ENCODE data around the gene NR3C2. TPM values are rescaled to one million over a fixed set of nuclear protein-coding genes. Genes with fewer than 3 reads are reported as not detected.
"Not testable (repeated sequence)": the region's sequence is repeated elsewhere in the genome, so short reads cannot be mapped to it uniquely, and the experiment has no call there.

NR3C2 gene
- polyA plus RNA-seq, 2 donors: 0.57 to 0.67 TPM

DNA sequence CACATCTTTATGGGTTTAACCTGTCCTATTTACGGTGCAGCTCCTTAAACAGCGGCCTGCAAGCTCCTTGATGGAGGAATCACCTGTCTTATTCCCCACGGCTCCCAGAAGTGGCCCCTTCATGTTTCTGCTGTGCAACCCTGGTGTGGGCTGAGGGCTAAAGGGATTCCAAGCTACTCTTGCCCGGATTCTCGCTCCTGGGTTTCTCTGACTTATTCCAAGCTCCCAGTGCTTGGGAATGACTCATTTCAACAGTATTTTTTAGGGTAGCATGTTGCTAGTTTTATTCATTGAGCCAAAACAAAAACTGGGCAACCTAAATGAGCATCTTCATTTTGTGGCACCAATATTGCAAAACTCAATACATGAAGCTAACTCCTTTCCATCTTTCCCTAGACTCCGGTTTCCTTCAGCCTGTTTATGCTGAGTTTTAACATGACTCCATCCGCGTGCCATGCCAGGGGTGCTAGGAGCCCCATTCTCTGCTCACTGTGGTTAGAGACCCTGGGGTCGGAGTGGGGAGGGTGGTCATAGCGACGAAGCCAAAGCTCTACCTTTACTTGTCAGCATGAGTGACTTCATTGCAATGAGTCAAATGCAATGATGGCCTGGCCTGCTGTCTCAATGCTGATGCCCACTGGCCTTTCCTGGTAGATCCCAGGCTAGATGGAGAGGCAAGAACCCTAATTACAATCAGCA, 349.7 kb downstream of the NR3C2 start:
- Histone ChIP-seq H3K27me3 (ENCODE audit: control insufficient read depth in 1 of 2, insufficient read depth in 2 of 2, low read length in 2 of 2) (no peaks in the 10 kb centered on the region), H3K4me1 (ENCODE audit: control insufficient read depth in 2 of 2, insufficient read depth in 2 of 2, low read length in 1 of 2) (no peaks in the 10 kb centered on the region), H3K9me3 (ENCODE audit: control insufficient read depth in 2 of 2, insufficient read depth in 1 of 2, low read depth in 1 of 2, low read length in 1 of 2) (no peaks in the 10 kb centered on the region), H3K4me3 (ENCODE audit: low read depth in 1 of 2, low read length in 2 of 2) (no peak overlapping the region), H3K36me3 (ENCODE audit: control insufficient read depth in 2 of 2, insufficient read depth in 2 of 2, low read length in 1 of 2) (peaks cover 0 to 2% of the 10 kb centered on the region in 2 donors), H3K27ac (ENCODE audit: low read depth in 2 of 2, low read length in 1 of 2) (no peak overlapping the region)
- WGBS, 2 donors: 96 to 97% methylated on average over 11 of the region's 11 CpGs

DNA sequence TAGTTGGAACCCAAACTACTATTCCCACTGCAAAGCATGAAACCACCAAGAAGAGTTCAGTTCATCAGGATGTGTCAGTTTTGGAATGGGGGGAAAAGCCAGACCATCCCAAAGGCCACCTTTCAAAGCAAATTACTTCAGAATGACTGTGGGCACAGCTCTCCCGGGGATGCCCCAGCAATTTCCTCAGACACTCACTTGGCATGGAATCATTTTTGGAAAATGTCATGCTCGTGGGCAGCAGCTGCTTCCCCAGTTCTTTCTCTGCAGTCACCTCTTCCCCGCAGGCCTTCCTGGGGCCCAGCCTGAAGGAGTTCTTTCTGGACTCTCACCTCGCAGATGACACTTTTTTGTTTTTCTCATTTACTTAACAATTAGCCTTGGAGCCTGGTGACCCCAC, 350.3 kb downstream of the NR3C2 start:
- H3K36me3 ChIP-seq (ENCODE audit: control insufficient read depth in 2 of 2, insufficient read depth in 2 of 2, low read length in 1 of 2): peaks cover 0 to 2% of the 10 kb centered on the region in 2 donors
- H3K4me1 ChIP-seq (ENCODE audit: control insufficient read depth in 2 of 2, insufficient read depth in 2 of 2, low read length in 1 of 2): no peaks in the 10 kb centered on the region
- WGBS, 2 donors: 86 to 90% methylated on average over 4 of the region's 4 CpGs
- H3K9me3 ChIP-seq (ENCODE audit: control insufficient read depth in 2 of 2, insufficient read depth in 1 of 2, low read depth in 1 of 2, low read length in 1 of 2): no peaks in the 10 kb centered on the region
- H3K27ac ChIP-seq (ENCODE audit: low read depth in 2 of 2, low read length in 1 of 2): no peak overlapping the region
- no peak overlapping the region for H3K4me3 ChIP-seq (ENCODE audit: low read depth in 1 of 2, low read length in 2 of 2)
- no peaks in the 10 kb centered on the region for H3K27me3 ChIP-seq (ENCODE audit: control insufficient read depth in 1 of 2, insufficient read depth in 2 of 2, low read length in 2 of 2)

DNA sequence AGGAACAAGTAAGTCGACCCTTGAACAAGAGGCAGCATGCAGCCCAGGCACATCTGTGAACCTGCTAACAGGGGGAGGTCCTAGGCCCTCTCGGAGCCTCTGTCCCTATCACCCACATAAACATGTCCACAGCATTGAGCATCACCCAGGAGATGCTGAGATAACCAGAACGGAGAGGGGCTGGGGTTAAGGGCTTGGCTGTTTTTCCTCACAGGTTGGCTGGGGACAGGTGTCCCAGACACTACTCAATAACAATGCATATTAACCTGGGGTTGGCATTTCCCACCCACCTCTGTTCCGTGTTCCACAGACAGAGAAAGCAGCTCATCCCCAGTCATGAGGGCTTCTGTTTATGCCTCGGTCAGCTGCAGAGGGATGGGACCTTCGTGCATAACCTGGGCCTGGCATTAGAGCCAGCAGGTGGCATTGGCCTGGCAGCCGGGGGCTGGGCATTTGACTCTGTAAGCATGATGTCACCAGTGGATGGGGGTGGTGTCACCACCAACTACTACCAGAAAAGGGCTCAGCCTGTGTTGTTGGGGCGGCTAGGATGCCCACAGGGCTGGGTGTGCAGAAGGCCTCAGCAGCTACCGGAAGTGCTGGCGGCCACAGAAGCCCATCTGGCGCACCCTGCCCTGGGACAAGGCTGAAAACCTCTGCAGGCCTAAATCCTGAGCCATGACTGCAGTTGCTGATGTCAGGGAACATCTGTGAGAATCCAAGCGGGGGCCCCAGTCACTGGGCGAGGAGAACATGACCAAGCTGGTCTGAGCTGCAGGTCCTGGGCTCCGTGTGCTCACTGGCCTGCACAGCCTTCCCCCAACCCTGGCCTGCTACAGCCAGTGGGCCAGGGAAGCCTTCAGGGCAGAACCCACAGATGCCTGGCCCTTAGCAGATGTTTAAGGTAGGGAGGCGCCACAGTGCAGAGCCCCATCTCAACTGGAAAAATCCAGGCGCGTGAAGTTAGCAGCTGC, 351.4 kb downstream of the NR3C2 start:
- Histone ChIP-seq H3K27ac (ENCODE audit: low read depth in 2 of 2, low read length in 1 of 2) (no peak overlapping the region), H3K27me3 (ENCODE audit: control insufficient read depth in 1 of 2, insufficient read depth in 2 of 2, low read length in 2 of 2) (no peaks in the 10 kb centered on the region), H3K36me3 (ENCODE audit: control insufficient read depth in 2 of 2, insufficient read depth in 2 of 2, low read length in 1 of 2) (peaks cover 0 to 2% of the 10 kb centered on the region in 2 donors), H3K4me3 (ENCODE audit: low read depth in 1 of 2, low read length in 2 of 2) (no peak overlapping the region), H3K4me1 (ENCODE audit: control insufficient read depth in 2 of 2, insufficient read depth in 2 of 2, low read length in 1 of 2) (no peaks in the 10 kb centered on the region), H3K9me3 (ENCODE audit: control insufficient read depth in 2 of 2, insufficient read depth in 1 of 2, low read depth in 1 of 2, low read length in 1 of 2) (no peaks in the 10 kb centered on the region)
- WGBS, 2 donors: 90 to 92% methylated on average over 17 of the region's 17 CpGs

DNA sequence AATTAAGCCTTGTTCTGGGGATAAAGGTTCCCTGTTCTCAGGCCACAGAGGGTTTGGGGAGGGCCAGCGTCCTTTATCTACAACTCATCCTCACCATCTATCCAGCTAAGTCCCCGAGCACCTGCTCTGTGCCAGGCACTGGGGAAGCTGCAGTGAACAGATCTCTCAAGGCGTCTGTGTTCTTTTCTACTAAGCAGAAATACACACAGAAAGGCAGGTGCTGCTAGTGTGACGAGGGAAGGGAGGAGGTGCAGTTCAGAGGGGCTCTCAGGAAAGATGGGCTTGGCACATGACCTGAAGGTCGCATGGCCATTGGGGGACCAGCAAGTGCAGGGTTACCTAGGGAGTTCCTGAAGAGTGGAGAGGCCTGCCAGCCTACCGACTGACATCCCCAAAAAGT, 352.2 kb downstream of the NR3C2 start:
- no peaks in the 10 kb centered on the region for H3K36me3 ChIP-seq (ENCODE audit: control insufficient read depth in 2 of 2, insufficient read depth in 2 of 2, low read length in 1 of 2)
- no peaks in the 10 kb centered on the region for H3K9me3 ChIP-seq (ENCODE audit: control insufficient read depth in 2 of 2, insufficient read depth in 1 of 2, low read depth in 1 of 2, low read length in 1 of 2)
- H3K4me1 ChIP-seq (ENCODE audit: control insufficient read depth in 2 of 2, insufficient read depth in 2 of 2, low read length in 1 of 2): no peaks in the 10 kb centered on the region
- 94 to 96% methylated on average over 6 of the region's 6 CpGs for WGBS, 2 donors
- no peaks in the 10 kb centered on the region for H3K27me3 ChIP-seq (ENCODE audit: control insufficient read depth in 1 of 2, insufficient read depth in 2 of 2, low read length in 2 of 2)
- H3K27ac ChIP-seq (ENCODE audit: low read depth in 2 of 2, low read length in 1 of 2): no peak overlapping the region
- H3K4me3 ChIP-seq (ENCODE audit: low read depth in 1 of 2, low read length in 2 of 2): no peak overlapping the region

DNA sequence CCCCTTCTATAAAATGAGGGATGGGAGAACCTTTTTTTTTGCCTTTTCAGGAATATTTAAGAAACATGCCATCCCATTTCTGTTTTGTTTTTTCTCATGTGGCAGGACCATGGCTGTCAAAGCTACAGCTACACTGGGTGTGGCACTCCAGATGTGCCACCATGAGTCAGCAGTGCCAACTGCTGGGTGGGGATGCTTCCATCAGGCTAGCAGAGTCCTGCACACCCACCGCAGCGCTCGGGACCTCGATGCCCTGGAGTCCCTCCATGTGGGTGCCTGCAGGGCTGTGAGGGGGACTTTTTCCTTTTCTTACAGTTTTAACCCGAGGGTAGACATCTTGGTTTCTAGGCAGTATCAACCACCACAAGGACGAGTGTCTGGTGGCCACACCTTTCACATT, 352.6 kb downstream of the NR3C2 start:
- Histone ChIP-seq H3K36me3 (ENCODE audit: control insufficient read depth in 2 of 2, insufficient read depth in 2 of 2, low read length in 1 of 2) (no peaks in the 10 kb centered on the region), H3K27me3 (ENCODE audit: control insufficient read depth in 1 of 2, insufficient read depth in 2 of 2, low read length in 2 of 2) (no peaks in the 10 kb centered on the region), H3K4me1 (ENCODE audit: control insufficient read depth in 2 of 2, insufficient read depth in 2 of 2, low read length in 1 of 2) (no peaks in the 10 kb centered on the region), H3K4me3 (ENCODE audit: low read depth in 1 of 2, low read length in 2 of 2) (no peak overlapping the region), H3K9me3 (ENCODE audit: control insufficient read depth in 2 of 2, insufficient read depth in 1 of 2, low read depth in 1 of 2, low read length in 1 of 2) (no peaks in the 10 kb centered on the region), H3K27ac (ENCODE audit: low read depth in 2 of 2, low read length in 1 of 2) (no peak overlapping the region)
- WGBS, 2 donors: 88 to 90% methylated on average over 6 of the region's 6 CpGs

DNA sequence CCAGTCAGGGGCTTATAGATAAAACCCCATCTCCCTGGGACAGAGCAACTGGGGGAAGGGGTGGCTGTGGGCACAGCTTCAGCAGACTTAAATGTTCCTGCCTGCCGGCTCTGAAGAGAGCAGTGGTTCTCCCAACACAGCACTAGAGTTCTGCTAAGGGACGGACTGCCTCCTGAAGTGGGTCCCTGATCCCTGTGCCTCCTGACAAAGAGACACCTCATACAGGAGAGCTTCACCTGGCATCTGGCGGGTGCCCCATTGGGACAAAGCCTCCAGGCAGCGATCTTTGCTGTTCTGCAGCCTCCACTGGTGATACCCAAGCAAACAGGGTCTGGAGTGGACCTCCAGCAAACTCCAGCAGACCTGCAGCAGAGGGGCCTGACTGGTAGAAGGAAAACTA, 359.1 kb downstream of the NR3C2 start:
- 97% methylated on average over 4 of the region's 4 CpGs for WGBS, 2 donors
- not testable (repeated sequence) for H3K4me1 ChIP-seq (ENCODE audit: control insufficient read depth in 2 of 2, insufficient read depth in 2 of 2, low read length in 1 of 2); H3K27ac ChIP-seq (ENCODE audit: low read depth in 2 of 2, low read length in 1 of 2); H3K4me3 ChIP-seq (ENCODE audit: low read depth in 1 of 2, low read length in 2 of 2); H3K27me3 ChIP-seq (ENCODE audit: control insufficient read depth in 1 of 2, insufficient read depth in 2 of 2, low read length in 2 of 2); H3K9me3 ChIP-seq (ENCODE audit: control insufficient read depth in 2 of 2, insufficient read depth in 1 of 2, low read depth in 1 of 2, low read length in 1 of 2); H3K36me3 ChIP-seq (ENCODE audit: control insufficient read depth in 2 of 2, insufficient read depth in 2 of 2, low read length in 1 of 2)

DNA sequence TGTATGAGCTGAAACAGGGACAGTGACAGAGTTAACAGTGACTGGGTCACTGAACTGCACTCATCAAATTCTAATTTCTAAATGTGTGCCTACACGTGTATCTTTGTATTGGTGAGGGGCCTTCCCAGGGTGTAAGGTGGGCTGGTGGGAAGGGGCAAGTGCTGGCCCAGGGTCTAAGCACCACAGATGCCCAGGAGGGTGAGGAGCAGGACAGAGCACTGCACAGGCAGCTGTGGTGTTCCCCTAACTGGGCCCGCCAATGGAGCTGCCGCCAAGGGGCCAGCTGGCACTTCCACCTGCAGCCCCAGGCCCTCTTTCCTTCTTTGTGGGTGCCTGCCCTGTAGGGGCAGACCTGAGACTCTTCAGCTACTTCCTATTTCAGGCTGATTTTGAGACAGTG, 360.5 kb downstream of the NR3C2 start:
- 88 to 92% methylated on average over 3 of the region's 3 CpGs for WGBS, 2 donors
- H3K9me3 ChIP-seq (ENCODE audit: control insufficient read depth in 2 of 2, insufficient read depth in 1 of 2, low read depth in 1 of 2, low read length in 1 of 2): no peaks in the 10 kb centered on the region
- H3K27me3 ChIP-seq (ENCODE audit: control insufficient read depth in 1 of 2, insufficient read depth in 2 of 2, low read length in 2 of 2): no peaks in the 10 kb centered on the region
- no peaks in the 10 kb centered on the region for H3K4me1 ChIP-seq (ENCODE audit: control insufficient read depth in 2 of 2, insufficient read depth in 2 of 2, low read length in 1 of 2)
- no peak overlapping the region for H3K27ac ChIP-seq (ENCODE audit: low read depth in 2 of 2, low read length in 1 of 2)
- no peak overlapping the region for H3K4me3 ChIP-seq (ENCODE audit: low read depth in 1 of 2, low read length in 2 of 2)
- peaks cover 0 to 10% of the 10 kb centered on the region in 2 donors for H3K36me3 ChIP-seq (ENCODE audit: control insufficient read depth in 2 of 2, insufficient read depth in 2 of 2, low read length in 1 of 2)

DNA sequence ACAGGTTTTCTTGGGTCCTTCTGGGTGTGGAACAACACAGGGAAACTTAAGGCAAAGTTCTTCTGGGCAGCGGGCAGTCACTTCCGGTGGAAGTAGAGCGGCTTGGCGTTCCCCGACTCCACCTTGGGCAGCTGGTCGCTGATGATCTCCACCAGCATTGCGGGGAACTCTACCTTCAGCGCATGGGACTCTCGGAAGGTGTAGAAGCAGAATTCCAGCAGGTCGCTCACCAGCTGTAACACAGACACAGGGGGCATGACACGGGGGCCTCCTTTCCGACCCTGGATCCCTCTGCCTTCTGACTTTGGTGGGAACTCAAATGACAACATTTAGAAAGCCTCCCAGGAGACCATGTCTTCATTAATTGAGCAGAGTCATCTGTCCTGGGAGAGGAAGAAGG, 360.9 kb downstream of the NR3C2 start:
- Histone ChIP-seq H3K4me1 (ENCODE audit: control insufficient read depth in 2 of 2, insufficient read depth in 2 of 2, low read length in 1 of 2) (no peaks in the 10 kb centered on the region), H3K27ac (ENCODE audit: low read depth in 2 of 2, low read length in 1 of 2) (no peak overlapping the region), H3K27me3 (ENCODE audit: control insufficient read depth in 1 of 2, insufficient read depth in 2 of 2, low read length in 2 of 2) (no peaks in the 10 kb centered on the region), H3K9me3 (ENCODE audit: control insufficient read depth in 2 of 2, insufficient read depth in 1 of 2, low read depth in 1 of 2, low read length in 1 of 2) (no peaks in the 10 kb centered on the region), H3K36me3 (ENCODE audit: control insufficient read depth in 2 of 2, insufficient read depth in 2 of 2, low read length in 1 of 2) (peaks cover 0 to 13% of the 10 kb centered on the region in 2 donors), H3K4me3 (ENCODE audit: low read depth in 1 of 2, low read length in 2 of 2) (no peak overlapping the region)
- 98% methylated on average over 12 of the region's 12 CpGs for WGBS, 2 donors

DNA sequence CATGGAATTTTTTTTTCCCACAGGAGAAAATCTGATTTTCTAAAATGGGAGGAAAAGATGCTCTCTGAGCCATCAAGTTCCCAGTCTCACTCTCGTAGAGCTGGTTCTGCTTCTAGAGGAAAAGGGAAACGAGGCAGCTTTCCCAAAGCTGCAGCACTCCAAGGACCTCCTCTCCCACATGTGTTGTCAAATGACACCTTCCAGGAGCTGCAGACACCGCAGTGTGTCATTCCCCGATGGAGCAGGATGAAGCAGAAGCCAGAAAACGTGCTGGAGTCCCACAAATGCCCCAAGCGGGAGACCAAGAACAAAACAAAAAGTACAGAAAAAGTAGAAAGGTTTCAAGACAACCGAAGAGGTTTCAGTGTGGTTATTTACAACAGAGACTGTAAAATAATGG, 362.3 kb downstream of the NR3C2 start:
- no peaks in the 10 kb centered on the region for H3K27me3 ChIP-seq (ENCODE audit: control insufficient read depth in 1 of 2, insufficient read depth in 2 of 2, low read length in 2 of 2)
- WGBS, 2 donors: 89 to 90% methylated on average over 7 of the region's 7 CpGs
- H3K36me3 ChIP-seq (ENCODE audit: control insufficient read depth in 2 of 2, insufficient read depth in 2 of 2, low read length in 1 of 2): peaks cover 1 to 18% of the 10 kb centered on the region in 2 donors
- no peak overlapping the region for H3K4me3 ChIP-seq (ENCODE audit: low read depth in 1 of 2, low read length in 2 of 2)
- H3K9me3 ChIP-seq (ENCODE audit: control insufficient read depth in 2 of 2, insufficient read depth in 1 of 2, low read depth in 1 of 2, low read length in 1 of 2): peaks cover 1 to 5% of the 10 kb centered on the region in 2 donors
- no peak overlapping the region for H3K27ac ChIP-seq (ENCODE audit: low read depth in 2 of 2, low read length in 1 of 2)
- no peaks in the 10 kb centered on the region for H3K4me1 ChIP-seq (ENCODE audit: control insufficient read depth in 2 of 2, insufficient read depth in 2 of 2, low read length in 1 of 2)
